Neural cell (in vitro differentiated cells): ENCODE data around the gene TNP2. TPM values are rescaled to one million over a fixed set of nuclear protein-coding genes. Genes with fewer than 3 reads are reported as not detected.

Source experiments
- H2AFZ ChIP-seq: fragments of 200-600, 300-800 bp; sonication (generic), shearing (Covaris generic); 2 replicates; pipeline ENCODE4 v1.6.0; 2014; ENCODE audit warnings: low read depth, mild to moderate bottlenecking, antibody characterized with exemption, low read length, moderate library complexity
- H3F3A ChIP-seq: fragments of 200-600 bp; shearing (Covaris generic); 2 replicates; pipeline ENCODE4 v1.6.1; 2016; ENCODE audit warnings: mild to moderate bottlenecking, moderate library complexity, mixed read lengths, antibody characterized with exemption, low read length; ENCODE audit not compliant: insufficient read depth, poor library complexity, severe bottlenecking
- H3K27ac ChIP-seq: fragments of 200-600, 300-800 bp; sonication (generic), shearing (Covaris generic); 2 replicates; pipeline ENCODE4 v1.5.1; 2014; ENCODE audit warnings: mild to moderate bottlenecking, low read length, moderate library complexity
- H3K27me3 ChIP-seq: fragments of 300-800, 200-600 bp; sonication (generic), shearing (Covaris generic); 2 replicates; pipeline ENCODE4 v1.6.0; 2014; ENCODE audit warnings: mild to moderate bottlenecking, low read depth, low read length, moderate library complexity; ENCODE audit not compliant: insufficient read depth
- H3K36me3 ChIP-seq: fragments of 300-800, 200-600 bp; sonication (generic), shearing (Covaris generic); 2 replicates; pipeline ENCODE4 v1.5.1; 2014; ENCODE audit warnings: mild to moderate bottlenecking, antibody characterized with exemption, low read length, moderate library complexity; ENCODE audit not compliant: insufficient read depth
- H3K4me2 ChIP-seq: fragments of 300-800, 200-600 bp; sonication (generic), shearing (Covaris generic); 2 replicates; pipeline ENCODE4 v1.6.0; 2014; ENCODE audit warnings: mild to moderate bottlenecking, low read length
- H3K4me3 ChIP-seq: fragments of 300-800, 200-600 bp; sonication (generic), shearing (Covaris generic); 2 replicates; pipeline ENCODE4 v1.5.1; 2014; ENCODE audit warnings: mild to moderate bottlenecking, low read length, moderate library complexity
- H3K79me2 ChIP-seq: fragments of 200-600 bp; shearing (Covaris generic); replicated peaks from 2 replicates; pipeline ENCODE4 v1.6.0; 2014; ENCODE audit warnings: mild to moderate bottlenecking, low read length, moderate library complexity; ENCODE audit not compliant: insufficient read depth
- H3K9ac ChIP-seq: fragments of 300-800, 200-600 bp; sonication (generic), shearing (Covaris generic); 2 replicates; pipeline ENCODE4 v1.6.1; 2016; ENCODE audit warnings: mild to moderate bottlenecking, low read length, mixed read lengths
- H3K9me2 ChIP-seq: fragments of 200-600 bp; shearing (Covaris generic); 2 replicates; pipeline ENCODE4 v1.6.1; 2016; ENCODE audit warnings: mild to moderate bottlenecking, low read length, mixed read lengths; ENCODE audit not compliant: insufficient read depth
- H3K9me3 ChIP-seq: fragments of 200-600, 300-800 bp; sonication (generic), shearing (Covaris generic); 2 replicates; pipeline ENCODE4 v1.6.1; 2016; ENCODE audit warnings: mild to moderate bottlenecking, mixed run types, low read length, moderate library complexity, mixed read lengths
- H4K20me1 ChIP-seq: fragments of 200-600 bp; shearing (Covaris generic); 2 replicates; pipeline ENCODE4 v1.6.1; 2016; ENCODE audit warnings: mild to moderate bottlenecking, mixed run types; ENCODE audit not compliant: insufficient read depth
- EP300 ChIP-seq: fragments of 450-650 bp; conservative IDR thresholded peaks from 2 replicates; pipeline ENCODE4 v1.6.1; 2014; ENCODE audit warnings: antibody characterized with exemption, mild to moderate bottlenecking, moderate library complexity; ENCODE audit not compliant: poor library complexity, severe bottlenecking
- EZH2 ChIP-seq: fragments of 200-600, 300-800 bp; shearing (Covaris generic), sonication (generic); IDR thresholded peaks from 2 replicates; pipeline ENCODE4 v1.6.1; 2014; ENCODE audit warnings: antibody characterized with exemption, low read length, borderline replicate concordance, mild to moderate bottlenecking; ENCODE audit not compliant: insufficient read depth, poor library complexity, severe bottlenecking
- MXI1 ChIP-seq: fragments of 450-650 bp; conservative IDR thresholded peaks from 2 replicates; pipeline ENCODE4 v1.6.1; 2014; ENCODE audit warnings: antibody characterized with exemption, mild to moderate bottlenecking; ENCODE audit not compliant: poor library complexity, severe bottlenecking
- POLR2AphosphoS5 ChIP-seq: IDR thresholded peaks from 2 replicates; pipeline ENCODE4 v1.6.1; 2012
- RAD21 ChIP-seq: fragments of 450-650 bp; conservative IDR thresholded peaks from 2 replicates; pipeline ENCODE4 v1.6.1; 2014; ENCODE audit warnings: antibody characterized with exemption, mild to moderate bottlenecking, moderate library complexity
- SMC3 ChIP-seq: fragments of 450-650 bp; conservative IDR thresholded peaks from 2 replicates; pipeline ENCODE4 v1.6.1; 2014; ENCODE audit warnings: antibody characterized with exemption, mild to moderate bottlenecking, moderate library complexity; ENCODE audit not compliant: poor library complexity
- TAF1 ChIP-seq: IDR thresholded peaks from 2 replicates; pipeline ENCODE4 v1.6.1; 2012; ENCODE audit warnings: low read depth
- polyA plus RNA-seq: library from polyadenylated mRNA; depleted of rRNA; stranded (reverse); fragments of >200 nt; gene quantifications from 2 replicates; pipeline ENCODE4 v1.2.3, GENCODE V29; 2014
- TF ChIP-seq, protein P1 (sequence below): fragments of 450-650 bp; IDR thresholded peaks from 2 replicates; pipeline ENCODE4 v1.5.1; 2014; ENCODE audit warnings: antibody characterized with exemption, mild to moderate bottlenecking, moderate library complexity; ENCODE audit not compliant: poor library complexity, severe bottlenecking
- TF ChIP-seq, protein P2 (sequence below): IDR thresholded peaks from 2 replicates; pipeline ENCODE4 v1.6.1; 2012; ENCODE audit warnings: borderline replicate concordance

TNP2 gene
- polyA plus RNA-seq, 1 donor from 2014 or later = not detected

DNA sequence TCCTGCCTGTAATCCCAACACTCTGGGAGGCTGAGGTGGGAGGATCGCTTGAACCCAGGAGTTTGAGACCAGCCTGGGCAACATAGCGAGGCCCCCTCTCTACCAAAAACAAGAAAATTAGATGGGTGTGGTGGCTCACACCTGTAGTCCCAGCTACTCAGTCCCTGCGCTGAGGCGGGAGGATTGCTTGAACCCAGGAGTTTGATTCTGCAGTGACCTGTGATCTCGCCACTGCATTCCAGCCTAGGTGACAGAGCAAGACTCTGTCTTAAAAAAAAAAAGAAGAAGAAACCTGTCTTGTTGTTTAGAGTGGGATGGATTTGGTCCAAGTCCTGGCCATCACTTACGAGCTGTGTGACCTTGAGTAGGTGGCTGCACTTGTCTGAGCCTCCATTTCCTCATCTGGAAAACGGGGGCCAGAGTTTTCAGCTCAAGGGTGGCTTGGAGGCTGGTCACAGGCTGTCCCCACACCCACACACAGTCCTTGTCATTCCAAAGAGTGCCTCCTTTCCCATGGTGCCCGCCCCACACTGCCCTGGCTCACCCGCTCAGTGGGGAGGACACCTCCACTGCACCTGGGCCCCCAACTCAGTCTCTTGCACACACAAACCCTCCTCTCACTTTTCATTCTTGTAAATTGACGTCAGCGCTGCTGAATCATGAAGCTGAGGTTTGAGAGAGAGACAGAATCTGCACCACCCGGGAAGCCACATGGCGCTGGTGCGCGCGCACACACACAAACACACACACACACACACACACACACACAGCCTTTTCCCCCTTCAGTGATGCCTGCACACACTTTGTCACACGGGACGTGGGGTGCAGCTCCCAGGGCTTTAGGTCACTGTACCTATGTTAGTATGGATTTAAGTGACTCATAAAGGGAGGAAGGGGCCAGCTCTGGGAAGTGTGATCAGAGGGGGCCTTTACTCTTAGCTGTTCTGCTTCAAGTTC, 17.3 kb downstream of the TNP2 start:
- H3K9me3 ChIP-seq = no peaks in the 10 kb centered on the region
- peaks cover 30% of the 10 kb centered on the region for H3K27me3 ChIP-seq
- H3K27ac ChIP-seq = no peak overlapping the region
- H2AFZ ChIP-seq = no peak overlapping the region
- H4K20me1 ChIP-seq = no peaks in the 10 kb centered on the region
- no peaks in the 10 kb centered on the region for H3K36me3 ChIP-seq
- no peaks in the 10 kb centered on the region for H3K9me2 ChIP-seq
- H3K4me3 ChIP-seq = no peak overlapping the region
- no peaks in the 10 kb centered on the region for H3F3A ChIP-seq
- H3K9ac ChIP-seq = no peak overlapping the region
- TF ChIP-seq EP300 (no peak), SMC3 (no peak), POLR2AphosphoS5 (no peak), TAF1 (no peak), EZH2 (no peak), RAD21 (no peak), MXI1 (no peak)
- TF ChIP-seq, protein P1, sequence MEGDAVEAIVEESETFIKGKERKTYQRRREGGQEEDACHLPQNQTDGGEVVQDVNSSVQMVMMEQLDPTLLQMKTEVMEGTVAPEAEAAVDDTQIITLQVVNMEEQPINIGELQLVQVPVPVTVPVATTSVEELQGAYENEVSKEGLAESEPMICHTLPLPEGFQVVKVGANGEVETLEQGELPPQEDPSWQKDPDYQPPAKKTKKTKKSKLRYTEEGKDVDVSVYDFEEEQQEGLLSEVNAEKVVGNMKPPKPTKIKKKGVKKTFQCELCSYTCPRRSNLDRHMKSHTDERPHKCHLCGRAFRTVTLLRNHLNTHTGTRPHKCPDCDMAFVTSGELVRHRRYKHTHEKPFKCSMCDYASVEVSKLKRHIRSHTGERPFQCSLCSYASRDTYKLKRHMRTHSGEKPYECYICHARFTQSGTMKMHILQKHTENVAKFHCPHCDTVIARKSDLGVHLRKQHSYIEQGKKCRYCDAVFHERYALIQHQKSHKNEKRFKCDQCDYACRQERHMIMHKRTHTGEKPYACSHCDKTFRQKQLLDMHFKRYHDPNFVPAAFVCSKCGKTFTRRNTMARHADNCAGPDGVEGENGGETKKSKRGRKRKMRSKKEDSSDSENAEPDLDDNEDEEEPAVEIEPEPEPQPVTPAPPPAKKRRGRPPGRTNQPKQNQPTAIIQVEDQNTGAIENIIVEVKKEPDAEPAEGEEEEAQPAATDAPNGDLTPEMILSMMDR = no peak
- TF ChIP-seq, protein P2, sequence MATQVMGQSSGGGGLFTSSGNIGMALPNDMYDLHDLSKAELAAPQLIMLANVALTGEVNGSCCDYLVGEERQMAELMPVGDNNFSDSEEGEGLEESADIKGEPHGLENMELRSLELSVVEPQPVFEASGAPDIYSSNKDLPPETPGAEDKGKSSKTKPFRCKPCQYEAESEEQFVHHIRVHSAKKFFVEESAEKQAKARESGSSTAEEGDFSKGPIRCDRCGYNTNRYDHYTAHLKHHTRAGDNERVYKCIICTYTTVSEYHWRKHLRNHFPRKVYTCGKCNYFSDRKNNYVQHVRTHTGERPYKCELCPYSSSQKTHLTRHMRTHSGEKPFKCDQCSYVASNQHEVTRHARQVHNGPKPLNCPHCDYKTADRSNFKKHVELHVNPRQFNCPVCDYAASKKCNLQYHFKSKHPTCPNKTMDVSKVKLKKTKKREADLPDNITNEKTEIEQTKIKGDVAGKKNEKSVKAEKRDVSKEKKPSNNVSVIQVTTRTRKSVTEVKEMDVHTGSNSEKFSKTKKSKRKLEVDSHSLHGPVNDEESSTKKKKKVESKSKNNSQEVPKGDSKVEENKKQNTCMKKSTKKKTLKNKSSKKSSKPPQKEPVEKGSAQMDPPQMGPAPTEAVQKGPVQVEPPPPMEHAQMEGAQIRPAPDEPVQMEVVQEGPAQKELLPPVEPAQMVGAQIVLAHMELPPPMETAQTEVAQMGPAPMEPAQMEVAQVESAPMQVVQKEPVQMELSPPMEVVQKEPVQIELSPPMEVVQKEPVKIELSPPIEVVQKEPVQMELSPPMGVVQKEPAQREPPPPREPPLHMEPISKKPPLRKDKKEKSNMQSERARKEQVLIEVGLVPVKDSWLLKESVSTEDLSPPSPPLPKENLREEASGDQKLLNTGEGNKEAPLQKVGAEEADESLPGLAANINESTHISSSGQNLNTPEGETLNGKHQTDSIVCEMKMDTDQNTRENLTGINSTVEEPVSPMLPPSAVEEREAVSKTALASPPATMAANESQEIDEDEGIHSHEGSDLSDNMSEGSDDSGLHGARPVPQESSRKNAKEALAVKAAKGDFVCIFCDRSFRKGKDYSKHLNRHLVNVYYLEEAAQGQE = no peak
- H3K79me2 ChIP-seq = no peaks in the 10 kb centered on the region
- H3K4me2 ChIP-seq = no peak overlapping the region

DNA sequence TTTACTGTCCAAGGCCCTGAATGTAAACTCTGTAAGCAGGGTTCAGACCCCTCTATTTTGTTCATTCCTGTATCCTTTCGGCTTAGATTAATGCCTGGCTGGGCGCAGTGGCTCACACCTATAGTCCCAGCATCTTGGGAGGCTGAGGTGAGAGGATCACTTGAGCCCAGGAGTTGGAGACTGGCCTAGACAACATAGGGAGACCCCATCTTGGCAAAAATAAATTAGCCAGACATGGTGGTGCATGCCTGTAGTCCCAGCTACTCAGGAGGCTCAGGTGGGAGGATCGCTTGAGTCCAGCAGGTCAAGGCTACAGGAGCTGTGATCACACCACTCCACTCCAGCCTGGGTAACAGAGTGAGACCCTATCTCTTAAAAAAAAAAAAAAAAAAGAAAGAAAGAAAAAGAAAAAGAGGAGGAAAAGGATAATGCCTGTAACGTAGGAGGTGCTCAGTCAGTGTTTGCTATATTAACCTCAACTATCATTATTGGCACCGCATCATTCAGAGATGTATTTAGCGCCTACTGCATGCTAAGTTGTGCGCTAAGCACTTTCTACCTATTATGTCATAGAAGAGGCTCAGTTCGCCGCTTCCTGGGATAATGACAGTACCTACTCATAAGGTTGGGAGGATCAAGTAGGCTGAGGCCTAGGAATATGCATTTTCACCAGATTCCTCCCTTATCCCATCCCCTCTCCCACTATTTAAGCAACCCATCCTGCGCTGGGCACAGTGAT, 18.2 kb downstream of the TNP2 start:
- Histone ChIP-seq H3K27ac (no peak overlapping the region), H3K9me3 (no peaks in the 10 kb centered on the region), H2AFZ (no peak overlapping the region), H3K79me2 (no peaks in the 10 kb centered on the region), H3K27me3 (peaks cover 22% of the 10 kb centered on the region), H3K4me3 (no peak overlapping the region), H3K4me2 (no peak overlapping the region), H3K9me2 (no peaks in the 10 kb centered on the region), H3K36me3 (no peaks in the 10 kb centered on the region), H4K20me1 (no peaks in the 10 kb centered on the region), H3K9ac (no peak overlapping the region), H3F3A (no peaks in the 10 kb centered on the region)
- no peak for TF ChIP-seq RAD21
- TF ChIP-seq, protein P1 = no peak
- TF ChIP-seq TAF1 = no peak
